Vagina (tissue), 2 donors: Measurements from ENCODE around the gene RAPGEF5.

ENCODE experiments used
- CTCF ChIP-seq, 3 experiments: fragments of 450-650 bp in 2 of 3; fragments of 200-600 bp in 1 of 3; sonication (generic) in 1 of 3; IDR thresholded peaks; one replicate each; pipeline ENCODE4 v1.5.1; 2017 to 2019; ENCODE audit warnings: antibody characterized with exemption in 3 of 3, mild to moderate bottlenecking in 2 of 3, moderate library complexity in 2 of 3
- POLR2A ChIP-seq, 2 donors: fragments of 450-650 bp; IDR thresholded peaks; one replicate each; pipeline ENCODE4 v1.6.1; 2017; ENCODE audit warnings: antibody characterized with exemption in 2 of 2, mild to moderate bottlenecking in 2 of 2, moderate library complexity in 2 of 2

GRCh38 chr7:22402250-22402649 is 45.3 kb upstream of the RAPGEF5 start:
- TF ChIP-seq CTCF (IDR thresholded peaks at IDR 0.05) (no peak), POLR2A (IDR thresholded peaks at IDR 0.05) (no peak)
